RWPE2 (cell line): ENCODE measurements around the gene ARMH1.

Source experiments
- ATAC-seq: fragments of 200-7000 bp; cut with Tn5 transposase; 3 replicates; pipeline ENCODE4 v1.9.1; 2021; ENCODE audit warnings: low read depth
- DNase-seq: peaks from one replicate; pipeline ENCODE4 v3.0.0-alpha.2; 2020; ENCODE audit warnings: low spot score
- H3K27ac ChIP-seq: fragments of 450-650 bp; 2 replicates; pipeline ENCODE4 v1.5.1; 2017; ENCODE audit warnings: mild to moderate bottlenecking; ENCODE audit not compliant: poor library complexity, severe bottlenecking
- H3K27me3 ChIP-seq: fragments of 250-450 bp; sonication (Bioruptor Pico); 2 replicates; pipeline ENCODE4 v1.5.1; 2021; ENCODE audit warnings: mild to moderate bottlenecking, moderate library complexity; ENCODE audit not compliant: insufficient read depth, poor library complexity, severe bottlenecking
- H3K36me3 ChIP-seq: fragments of 250-450 bp; sonication (Bioruptor Pico); 2 replicates; pipeline ENCODE4 v1.5.1; 2020; ENCODE audit warnings: low read depth, mild to moderate bottlenecking, moderate library complexity
- H3K4me1 ChIP-seq: fragments of 250-450 bp; sonication (Bioruptor Pico); 2 replicates; pipeline ENCODE4 v1.5.1; 2021; ENCODE audit warnings: mild to moderate bottlenecking, moderate library complexity; ENCODE audit not compliant: insufficient read depth, poor library complexity, severe bottlenecking
- H3K4me3 ChIP-seq: fragments of 250-450 bp; sonication (Bioruptor Pico); 2 replicates; pipeline ENCODE4 v1.5.1; 2021; ENCODE audit warnings: mild to moderate bottlenecking, moderate library complexity; ENCODE audit not compliant: severe bottlenecking
- H3K9me3 ChIP-seq: fragments of 250-450 bp; sonication (Bioruptor Pico); 2 replicates; pipeline ENCODE4 v1.5.1; 2021; ENCODE audit warnings: mild to moderate bottlenecking, moderate library complexity; ENCODE audit not compliant: severe bottlenecking
- TF ChIP-seq, protein P1 (sequence below): fragments of 450-650 bp; IDR thresholded peaks from one replicate; pipeline ENCODE4 v1.5.1; 2017; ENCODE audit warnings: mild to moderate bottlenecking, moderate library complexity; ENCODE audit not compliant: poor library complexity, severe bottlenecking

Gene ARMH1

DNA sequence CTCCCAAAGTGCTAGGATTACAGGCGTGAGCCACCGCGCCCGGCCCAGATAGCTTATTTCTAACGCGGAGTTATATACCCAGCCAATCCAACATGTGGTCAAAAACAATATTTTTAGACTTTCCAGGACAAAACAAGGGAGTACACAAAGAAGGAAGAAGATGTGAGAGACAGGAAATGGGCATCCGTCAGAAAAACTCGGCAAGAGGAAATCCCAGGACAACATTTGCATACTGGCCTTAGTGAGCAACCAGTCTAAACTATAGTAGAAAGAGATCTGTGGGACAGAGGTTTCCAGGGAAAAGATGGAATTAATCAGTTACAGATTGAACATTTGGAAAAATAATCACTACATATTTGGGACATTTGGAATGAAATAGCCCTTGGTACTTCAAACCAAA lies 11.4 kb downstream of the ARMH1 start:
- DNase-seq = no peak
- no peaks in the 10 kb centered on the region for H3K27me3 ChIP-seq
- H3K4me1 ChIP-seq = no peaks in the 10 kb centered on the region
- no peaks in the 10 kb centered on the region for H3K36me3 ChIP-seq
- no peaks in the 10 kb centered on the region for H3K9me3 ChIP-seq
- TF ChIP-seq, protein P1, sequence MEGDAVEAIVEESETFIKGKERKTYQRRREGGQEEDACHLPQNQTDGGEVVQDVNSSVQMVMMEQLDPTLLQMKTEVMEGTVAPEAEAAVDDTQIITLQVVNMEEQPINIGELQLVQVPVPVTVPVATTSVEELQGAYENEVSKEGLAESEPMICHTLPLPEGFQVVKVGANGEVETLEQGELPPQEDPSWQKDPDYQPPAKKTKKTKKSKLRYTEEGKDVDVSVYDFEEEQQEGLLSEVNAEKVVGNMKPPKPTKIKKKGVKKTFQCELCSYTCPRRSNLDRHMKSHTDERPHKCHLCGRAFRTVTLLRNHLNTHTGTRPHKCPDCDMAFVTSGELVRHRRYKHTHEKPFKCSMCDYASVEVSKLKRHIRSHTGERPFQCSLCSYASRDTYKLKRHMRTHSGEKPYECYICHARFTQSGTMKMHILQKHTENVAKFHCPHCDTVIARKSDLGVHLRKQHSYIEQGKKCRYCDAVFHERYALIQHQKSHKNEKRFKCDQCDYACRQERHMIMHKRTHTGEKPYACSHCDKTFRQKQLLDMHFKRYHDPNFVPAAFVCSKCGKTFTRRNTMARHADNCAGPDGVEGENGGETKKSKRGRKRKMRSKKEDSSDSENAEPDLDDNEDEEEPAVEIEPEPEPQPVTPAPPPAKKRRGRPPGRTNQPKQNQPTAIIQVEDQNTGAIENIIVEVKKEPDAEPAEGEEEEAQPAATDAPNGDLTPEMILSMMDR = no peak
- H3K4me3 ChIP-seq = no peak overlapping the region
- no peak overlapping the region for H3K27ac ChIP-seq
- ATAC-seq = no peak

DNA sequence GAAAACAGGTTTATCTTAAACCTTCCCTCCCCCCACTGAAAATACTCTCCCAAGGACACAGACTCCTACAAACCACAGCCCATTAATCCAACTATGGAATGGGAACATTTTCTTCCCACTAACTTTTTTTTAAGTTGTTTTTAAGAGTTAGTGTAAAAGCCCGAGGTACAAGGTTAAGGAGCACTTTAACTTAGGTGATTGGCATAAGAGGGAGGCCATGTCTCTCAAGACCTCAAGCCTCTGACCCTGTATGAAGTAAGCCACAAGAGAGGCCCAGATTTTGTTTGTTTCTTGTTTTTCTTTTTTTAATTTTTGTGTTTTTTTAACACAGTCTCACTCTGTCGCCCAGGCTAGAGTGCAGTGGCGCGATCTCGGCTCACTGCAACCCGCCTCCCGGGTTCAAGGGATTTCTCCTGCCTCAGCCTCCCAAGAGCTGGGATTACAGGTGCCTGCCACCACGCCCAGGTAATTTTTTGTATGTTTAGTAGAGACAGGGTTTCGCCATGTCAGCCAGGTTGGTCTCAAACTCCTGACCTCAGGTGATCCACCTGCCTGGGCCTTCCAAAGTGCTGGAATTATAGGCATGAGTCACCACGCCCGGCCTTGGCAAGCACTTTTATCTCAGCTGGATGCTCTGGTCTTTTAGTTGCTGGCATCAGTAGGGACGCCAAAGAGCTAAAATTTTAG lies 14.4 kb downstream of the ARMH1 start:
- TF ChIP-seq, protein P1 = no peak
- H3K27me3 ChIP-seq = no peaks in the 10 kb centered on the region
- 0 out of 3 replicates have a peak, but pooled peaks have one; percentile 31 for ATAC-seq
- no peaks in the 10 kb centered on the region for H3K36me3 ChIP-seq
- no peaks in the 10 kb centered on the region for H3K4me1 ChIP-seq
- no peak overlapping the region for H3K27ac ChIP-seq
- H3K4me3 ChIP-seq = no peak overlapping the region
- H3K9me3 ChIP-seq = no peaks in the 10 kb centered on the region
- no peak for DNase-seq

DNA sequence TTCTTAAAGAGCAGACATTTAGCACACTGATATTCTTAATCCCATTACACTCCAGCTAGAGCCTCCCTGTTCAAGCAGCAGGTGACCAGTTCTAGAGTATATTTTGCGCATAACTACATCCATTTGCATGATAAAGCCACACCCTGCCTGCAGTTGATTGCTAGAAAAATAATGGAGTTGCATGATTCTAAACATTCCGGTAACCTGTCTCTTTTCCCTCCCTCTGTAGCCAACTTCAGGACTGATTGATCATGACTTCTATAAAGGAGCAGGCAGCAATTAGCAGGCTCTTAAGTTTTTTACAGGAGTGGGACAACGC lies 14.9 kb downstream of the ARMH1 start:
- DNase-seq (no peak), ATAC-seq (no peak)
- TF ChIP-seq, protein P1 = no peak
- no peaks in the 10 kb centered on the region for H3K9me3 ChIP-seq
- no peaks in the 10 kb centered on the region for H3K36me3 ChIP-seq
- H3K4me3 ChIP-seq = no peak overlapping the region
- no peaks in the 10 kb centered on the region for H3K27me3 ChIP-seq
- H3K4me1 ChIP-seq = no peaks in the 10 kb centered on the region
- H3K27ac ChIP-seq = no peak overlapping the region

DNA sequence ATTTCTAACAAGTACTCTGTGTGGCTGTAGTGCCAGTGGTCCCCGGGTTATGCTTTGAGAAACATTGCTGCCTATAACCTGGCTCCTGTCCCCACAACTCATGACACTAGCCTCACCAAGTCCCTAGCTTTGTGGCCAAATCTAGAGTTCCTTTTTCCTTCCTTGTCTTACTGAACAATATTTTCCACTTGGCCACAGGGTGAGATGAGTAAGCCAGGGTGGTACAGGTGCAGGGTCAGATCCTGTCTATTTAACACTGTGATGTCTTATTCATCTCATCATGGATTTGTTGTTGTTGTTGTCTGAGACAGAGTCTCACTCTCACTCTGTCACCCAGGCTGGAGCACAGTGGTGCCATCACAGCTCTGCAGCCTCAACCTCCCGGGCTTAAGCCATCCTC lies 18.6 kb downstream of the ARMH1 start:
- Histone ChIP-seq H3K4me1 (no peaks in the 10 kb centered on the region), H3K27me3 (no peaks in the 10 kb centered on the region), H3K27ac (no peak overlapping the region), H3K9me3 (no peaks in the 10 kb centered on the region), H3K4me3 (no peak overlapping the region), H3K36me3 (no peaks in the 10 kb centered on the region)
- DNase-seq = no peak
- ATAC-seq = no peak
- TF ChIP-seq, protein P1 = no peak

DNA sequence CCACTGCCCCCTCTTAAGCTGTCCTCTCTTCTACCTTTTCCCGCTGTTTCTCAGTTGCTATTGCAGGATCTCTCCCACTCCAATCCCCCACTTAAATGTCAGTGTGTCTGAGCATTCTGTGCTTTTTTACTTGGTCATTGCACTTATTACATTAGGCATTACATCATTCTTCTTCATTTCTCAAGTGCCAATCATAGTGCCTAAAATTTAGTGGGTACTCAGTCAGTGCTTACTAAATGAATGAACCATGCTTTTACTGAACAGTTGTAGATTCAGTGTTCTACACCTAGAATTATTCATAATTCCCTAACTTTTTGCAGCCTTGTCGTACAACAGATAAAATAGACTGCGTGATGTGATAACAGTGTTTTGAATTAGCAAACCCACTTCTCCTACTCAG lies 19.4 kb downstream of the ARMH1 start:
- H3K9me3 ChIP-seq = no peaks in the 10 kb centered on the region
- no peak overlapping the region for H3K27ac ChIP-seq
- ATAC-seq (no peak), DNase-seq (no peak)
- H3K4me3 ChIP-seq = no peak overlapping the region
- no peaks in the 10 kb centered on the region for H3K27me3 ChIP-seq
- TF ChIP-seq, protein P1 = no peak
- H3K4me1 ChIP-seq = no peaks in the 10 kb centered on the region
- no peaks in the 10 kb centered on the region for H3K36me3 ChIP-seq
